ENCODE data around the gene TMPRSS4. TPM values are rescaled to one million over a fixed set of nuclear protein-coding genes. Genes with fewer than 3 reads are reported as not detected.

Gene TMPRSS4
- polyA plus RNA-seq, 3 donors: 0.03 to 1.0 (median 0.22) TPM

DNA sequence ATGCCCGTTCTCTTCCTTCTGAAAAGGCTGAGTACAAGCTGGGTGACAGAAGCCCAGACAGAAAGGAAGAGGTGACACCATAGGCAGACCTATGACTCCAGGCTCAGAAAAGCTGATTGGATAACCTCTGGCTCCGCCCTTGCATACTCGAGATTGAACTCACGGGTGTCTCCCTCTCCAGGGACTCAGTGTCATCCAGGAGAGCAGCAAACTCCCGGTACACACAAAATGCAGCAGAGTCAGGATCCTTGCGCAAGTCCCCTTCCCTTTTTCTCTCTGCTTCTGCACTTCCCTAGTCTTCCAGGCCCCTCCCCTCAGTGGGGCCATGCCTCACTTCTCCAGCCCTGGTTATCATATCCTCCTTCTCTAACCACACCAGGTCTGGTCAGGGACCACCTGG is 65.9 kb downstream of the TMPRSS4 start:
- H3K27ac ChIP-seq (ENCODE audit: low read depth, low read length): no peak overlapping the region
- 30 to 33% (median 30%) methylated on average over 6 of the region's 6 CpGs for WGBS, 3 donors

DNA sequence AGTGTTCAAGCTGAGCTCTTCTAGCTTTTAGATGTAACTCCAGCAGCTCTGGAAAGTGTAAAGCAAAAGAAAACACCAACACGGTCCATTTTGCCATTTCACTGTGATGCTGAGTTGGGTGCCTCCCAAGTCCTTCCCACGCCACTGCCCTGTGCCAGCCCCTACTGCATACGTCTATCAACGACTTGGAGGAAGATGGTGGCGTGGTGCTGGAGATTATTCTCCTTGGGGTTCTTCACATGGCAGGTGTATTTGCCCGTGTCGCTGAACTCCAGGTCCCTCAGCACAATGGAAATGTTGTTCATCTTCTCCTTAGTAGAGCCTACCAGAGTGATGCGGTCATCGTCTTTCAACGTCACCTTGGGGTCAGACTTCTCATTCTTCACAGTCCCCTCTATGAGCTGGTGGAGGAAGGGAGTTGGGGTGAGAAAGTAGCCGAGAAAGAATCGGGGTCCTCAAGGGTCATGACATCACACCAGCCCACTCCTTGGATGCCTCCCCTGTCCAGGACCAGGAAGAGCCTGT is 66.8 kb downstream of the TMPRSS4 start:
- WGBS, 3 donors: 59 to 77% (median 74%) methylated on average over 12 of the region's 12 CpGs
- H3K27ac ChIP-seq (ENCODE audit: low read depth, low read length): no peak overlapping the region

DNA sequence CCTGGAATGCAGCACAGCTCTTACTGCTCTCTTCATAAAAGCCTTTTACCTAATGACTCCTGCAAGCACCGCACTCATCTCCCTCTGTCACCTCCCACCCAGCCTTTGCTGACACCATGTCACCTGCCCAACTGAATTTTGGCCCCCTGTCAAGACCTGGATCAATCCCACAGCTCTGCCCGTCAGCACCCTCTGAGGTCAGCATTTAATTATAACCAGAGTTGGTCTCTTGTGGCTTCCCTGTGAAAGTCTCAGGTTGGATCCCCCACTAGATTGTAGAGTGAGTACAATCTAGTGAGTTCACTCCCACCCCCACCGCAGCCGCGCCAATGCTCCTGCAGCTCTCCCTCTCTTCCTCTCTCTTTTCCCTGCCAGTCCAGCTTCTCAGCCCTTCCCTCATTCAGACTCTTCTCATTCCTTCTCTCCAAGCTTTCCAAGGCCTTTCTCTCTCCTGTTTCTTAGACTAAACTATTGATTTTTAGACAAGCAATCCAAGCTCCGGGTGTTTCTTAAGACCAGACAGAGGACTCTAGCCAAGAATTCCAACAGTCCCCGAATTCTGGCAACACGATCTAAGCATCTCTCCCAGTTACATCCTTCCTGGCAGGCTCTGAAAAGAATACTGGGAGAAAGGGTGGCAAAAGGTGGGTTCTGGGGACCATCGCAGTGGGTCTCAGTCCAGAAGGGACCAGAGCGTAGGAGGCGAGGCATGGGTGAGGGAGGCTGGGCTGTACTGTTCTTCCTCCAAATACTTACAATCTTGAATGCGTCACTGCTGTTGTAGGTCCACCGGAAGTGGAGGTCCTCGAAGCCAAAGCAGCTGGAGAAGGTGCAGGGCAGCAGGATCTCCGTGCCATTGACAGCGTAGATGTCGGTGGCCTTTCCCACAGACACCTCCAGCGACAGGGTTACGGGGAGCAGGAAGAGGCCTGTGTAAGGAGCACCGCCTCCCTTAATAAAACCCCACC is 67.7 kb downstream of the TMPRSS4 start:
- WGBS, 3 donors: 45 to 55% (median 52%) methylated on average over 20 of the region's 20 CpGs
- H3K27ac ChIP-seq (ENCODE audit: low read depth, low read length): no peak overlapping the region

DNA sequence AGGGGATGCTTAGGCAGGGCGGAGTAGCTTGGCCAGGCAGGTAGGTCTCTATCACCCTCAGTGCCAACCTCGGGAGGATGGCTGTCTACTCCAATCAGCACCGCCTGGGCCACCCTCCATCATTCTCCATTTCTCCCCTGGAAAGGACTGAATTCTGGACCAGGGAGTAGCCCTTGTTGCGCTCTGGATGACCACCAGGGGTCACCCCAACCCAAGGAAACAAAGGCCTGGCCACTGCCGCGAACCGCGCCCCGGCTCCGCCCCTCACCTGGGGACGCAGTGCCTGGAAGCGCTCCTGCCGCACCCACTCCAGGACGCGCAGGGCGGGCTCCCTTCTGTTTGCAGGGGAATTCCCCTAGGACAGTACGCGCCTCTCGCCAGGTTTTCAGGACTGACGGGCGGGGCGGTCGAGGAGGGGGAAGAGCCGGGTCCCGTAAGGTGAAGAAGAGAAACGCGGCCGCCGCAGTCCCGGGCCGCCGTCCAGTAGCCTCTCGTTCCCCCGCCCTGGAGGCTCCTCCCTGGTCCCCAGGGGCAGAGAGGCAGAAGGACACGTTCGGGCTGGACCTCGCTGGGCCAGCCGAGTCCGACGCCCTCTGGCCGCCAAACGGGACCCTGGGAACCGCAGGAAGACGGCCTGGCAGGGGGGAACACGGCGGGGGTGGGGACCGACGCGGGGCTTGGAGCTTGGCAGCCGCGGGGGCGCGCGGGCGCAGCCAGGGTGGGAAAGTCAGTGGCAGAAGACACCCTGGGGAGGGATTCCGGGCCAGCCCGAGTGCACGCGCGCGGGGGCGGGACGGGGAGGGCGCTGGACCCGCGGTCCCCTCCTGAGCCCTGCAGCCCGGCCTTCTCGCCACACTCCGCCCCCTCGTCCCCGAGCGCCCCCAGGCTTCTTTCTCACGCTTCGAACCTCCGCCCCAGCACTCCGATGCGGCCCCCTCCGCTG is 68.7 kb downstream of the TMPRSS4 start:
- H3K27ac ChIP-seq (ENCODE audit: low read depth, low read length): no peak overlapping the region
- WGBS, 3 donors: 1 to 3% (median 3%) methylated on average over 60 to 78 of the region's 78 CpGs

DNA sequence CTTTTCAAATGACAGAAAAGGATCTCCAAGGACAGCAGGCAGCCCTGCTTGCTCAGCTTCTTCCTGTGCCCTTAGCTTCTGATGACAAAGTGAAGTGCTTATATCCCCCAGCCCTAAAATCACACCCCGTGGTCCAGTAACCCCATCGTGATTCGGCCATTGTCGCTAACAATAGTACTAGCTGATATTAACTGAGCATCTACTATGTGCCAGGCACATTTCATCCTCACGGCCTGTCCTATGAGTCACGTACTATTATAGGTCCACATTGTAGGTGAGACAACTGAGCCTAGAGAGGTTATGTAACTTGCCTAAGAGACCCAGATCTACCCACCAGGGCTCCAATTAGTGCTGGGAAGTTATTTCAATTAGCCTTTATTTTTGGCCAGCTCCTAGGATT is 69.7 kb downstream of the TMPRSS4 start:
- no peak overlapping the region for H3K27ac ChIP-seq (ENCODE audit: low read depth, low read length)
- WGBS, 3 donors: 88 to 92% (median 89%) methylated on average over 6 of the region's 6 CpGs

DNA sequence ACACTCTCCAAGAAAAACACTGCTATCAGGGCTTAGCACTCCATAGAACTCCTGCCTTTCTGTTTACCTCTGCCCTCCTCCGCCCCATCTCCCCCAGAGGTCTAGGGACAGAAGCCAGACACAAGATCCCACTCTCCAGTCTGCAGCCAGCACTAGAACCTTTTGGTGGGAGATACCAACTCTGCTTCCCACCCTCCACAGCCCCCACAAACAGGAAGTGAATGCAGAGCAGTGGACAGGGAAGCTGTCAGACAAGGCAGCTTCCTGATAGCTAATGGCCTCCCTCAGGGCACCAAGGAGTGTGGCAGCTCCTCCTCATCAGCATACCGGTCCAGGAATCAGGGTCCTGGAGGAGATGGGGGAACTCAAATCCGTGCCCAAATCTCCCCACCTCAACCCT is 70.6 kb downstream of the TMPRSS4 start:
- 54 to 74% (median 61%) methylated on average over 3 of the region's 3 CpGs for WGBS, 3 donors
- no peak overlapping the region for H3K27ac ChIP-seq (ENCODE audit: low read depth, low read length)

DNA sequence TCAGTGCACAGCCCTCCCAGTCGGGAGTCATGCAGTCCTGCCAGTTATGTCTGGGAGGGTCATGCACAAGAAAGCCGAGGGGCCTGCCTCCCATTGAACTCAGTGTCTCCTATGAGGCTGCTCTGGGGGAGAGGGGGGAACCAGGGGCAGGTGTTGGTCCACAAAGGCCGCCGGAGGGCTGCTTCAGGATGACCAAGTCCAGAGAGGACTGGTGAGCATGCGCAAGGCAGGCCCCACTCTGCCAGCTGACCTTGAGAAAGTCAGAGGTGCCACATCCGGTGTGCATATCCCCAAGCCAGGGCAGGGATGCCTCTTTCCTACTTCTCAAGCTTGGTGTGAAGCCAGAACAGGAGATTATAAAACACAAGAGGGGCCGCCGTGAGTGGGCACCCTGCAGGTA is 71.4 kb downstream of the TMPRSS4 start:
- 69 to 83% (median 74%) methylated on average over 8 of the region's 8 CpGs for WGBS, 3 donors

DNA sequence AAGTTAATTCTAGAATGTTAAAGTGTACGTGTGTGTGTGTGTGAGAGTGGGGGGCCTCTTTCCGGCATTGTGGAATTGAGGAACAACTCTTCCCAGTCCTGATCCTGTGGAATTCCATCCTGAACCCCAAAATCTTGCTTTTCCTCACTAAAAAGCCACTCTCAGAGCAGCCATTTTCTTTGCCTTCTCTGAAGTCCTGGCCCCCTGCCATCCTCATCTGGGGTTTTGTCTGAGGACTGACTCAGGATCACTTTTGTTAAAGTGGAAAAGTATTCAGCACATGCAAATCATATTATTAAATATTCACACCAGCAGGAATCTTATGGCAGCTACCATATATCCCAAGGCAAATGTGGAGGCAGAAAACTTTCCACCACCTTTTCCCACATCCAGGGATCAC is 72.0 kb downstream of the TMPRSS4 start:
- WGBS, 3 donors: 65 to 84% (median 83%) methylated on average over 2 of the region's 2 CpGs
- no peak overlapping the region for H3K27ac ChIP-seq (ENCODE audit: low read depth, low read length)

More for the DNA sequence above, 71.4 kb downstream of the TMPRSS4 start:
- no peak overlapping the region for H3K27ac ChIP-seq (ENCODE audit: low read depth, low read length)

DNA sequence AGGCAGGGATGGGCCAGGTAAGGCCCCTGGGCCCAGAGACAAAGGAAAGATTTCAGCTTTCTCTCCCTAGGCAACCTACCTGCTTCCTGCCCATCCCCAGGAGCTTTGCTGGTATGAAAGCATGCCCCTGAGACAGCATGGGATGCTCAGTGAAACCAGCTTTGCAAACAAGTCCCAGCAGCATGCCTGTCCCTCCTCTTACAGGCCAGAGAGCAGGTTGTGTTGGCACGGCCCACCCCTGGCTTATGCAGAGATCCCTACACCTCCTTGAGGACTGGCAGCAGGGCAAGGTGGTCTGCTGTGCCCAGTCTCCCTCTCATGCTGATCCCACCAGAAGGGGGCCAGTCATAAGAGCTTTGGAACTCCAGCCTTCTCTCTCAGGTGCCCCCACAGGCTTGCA is 72.6 kb downstream of the TMPRSS4 start:
- no peak overlapping the region for H3K27ac ChIP-seq (ENCODE audit: low read depth, low read length)
- WGBS, 3 donors: 74 to 100% (median 79%) methylated on average over 1 of the region's 1 CpG

DNA sequence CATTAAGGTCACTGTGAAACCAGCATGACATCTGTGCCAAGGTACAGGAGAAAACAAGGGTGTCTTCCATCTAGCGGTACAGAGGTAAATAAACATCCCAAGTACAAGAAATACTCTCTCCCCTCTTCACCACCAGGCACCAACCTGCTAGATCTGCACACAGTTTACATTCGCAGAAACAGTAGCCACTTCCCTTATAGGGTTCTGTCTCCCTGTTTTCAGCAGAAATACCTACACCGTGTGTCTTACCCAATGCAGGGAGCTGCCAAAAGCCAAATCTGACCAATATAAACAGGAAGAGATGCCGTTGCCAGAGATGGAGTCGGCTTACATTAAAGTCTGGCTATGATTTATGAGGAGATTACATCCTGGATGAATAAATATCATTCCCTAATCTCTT is 74.6 kb downstream of the TMPRSS4 start:
- WGBS, 3 donors: 39 to 47% (median 44%) methylated on average over 5 of the region's 5 CpGs
- no peak overlapping the region for H3K27ac ChIP-seq (ENCODE audit: low read depth, low read length)

DNA sequence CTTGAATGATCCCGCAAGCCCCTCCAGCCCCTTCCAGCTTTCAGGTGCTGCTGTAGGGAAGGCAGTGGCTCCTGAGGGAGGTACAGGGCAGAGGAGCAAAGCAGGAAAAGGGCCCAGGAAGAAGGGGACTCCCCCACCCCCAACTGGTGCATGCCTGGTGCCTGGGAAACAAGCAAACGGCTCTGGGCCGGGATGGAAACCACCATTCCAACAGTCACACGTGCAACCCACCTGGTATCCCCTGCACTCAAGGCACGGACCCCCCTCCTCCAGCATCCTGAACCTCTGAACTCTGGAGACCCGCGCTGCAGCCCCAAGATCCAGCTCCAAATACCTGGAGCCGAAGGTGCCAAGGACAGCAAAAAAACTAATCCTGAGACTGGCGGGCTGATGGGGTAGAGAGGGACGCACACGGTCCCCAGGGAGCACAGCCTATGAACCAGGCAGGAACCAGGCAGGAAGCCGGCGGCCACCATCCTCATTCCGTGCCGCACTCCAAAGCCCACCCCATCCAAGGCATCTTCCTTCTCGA is 75.2 kb downstream of the TMPRSS4 start:
- 19 to 29% (median 22%) methylated on average over 16 of the region's 16 CpGs for WGBS, 3 donors
- no peak overlapping the region for H3K27ac ChIP-seq (ENCODE audit: low read depth, low read length)

DNA sequence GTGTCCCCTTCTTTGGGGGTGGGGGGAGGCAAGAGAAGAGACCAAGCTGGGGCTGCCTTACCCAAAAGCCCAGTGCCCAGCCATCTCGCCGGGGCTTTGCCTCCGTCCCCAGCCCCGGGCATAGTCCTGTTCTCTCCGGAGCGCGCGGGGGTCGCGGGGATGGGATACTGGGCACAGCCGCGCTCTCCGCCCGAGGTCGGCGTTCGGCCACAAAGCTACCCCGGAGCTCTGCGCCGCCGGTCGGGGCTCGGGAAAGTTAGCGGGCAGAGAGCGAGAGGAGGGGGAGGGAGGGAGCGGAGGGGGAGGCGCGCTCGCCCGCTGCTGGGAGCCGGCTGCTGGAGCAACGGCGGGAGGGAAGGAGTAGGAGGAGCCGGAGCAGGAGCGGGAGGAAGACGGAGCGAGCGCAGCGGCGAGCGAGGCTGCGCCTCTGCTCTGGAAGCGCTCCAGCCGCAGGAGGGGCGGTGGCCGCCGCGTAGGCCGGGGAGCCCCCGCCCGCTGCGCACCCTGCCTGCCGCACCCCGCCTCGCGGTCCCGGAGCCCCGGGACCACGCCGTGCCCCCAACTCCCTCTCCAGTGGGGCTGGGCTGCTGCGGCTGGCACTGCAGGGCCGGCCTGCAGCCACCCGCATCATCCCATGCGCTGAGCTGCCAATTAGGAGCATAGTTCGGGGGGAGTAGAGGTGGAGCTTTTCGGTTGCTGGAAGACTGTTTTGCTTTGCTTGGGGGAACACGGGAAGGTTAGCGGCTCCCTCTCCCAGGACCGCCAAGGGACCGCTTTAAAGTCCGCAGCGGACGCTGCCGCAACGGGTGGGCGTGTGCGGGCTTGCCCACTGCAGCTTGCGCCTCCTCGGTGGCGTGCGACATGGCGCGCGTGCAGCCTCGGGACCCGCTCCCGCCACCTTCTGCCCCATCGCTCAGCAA is 75.9 kb downstream of the TMPRSS4 start, which contains the start of gene SCN4B:
TSS of gene SCN4B (minus strand) at position 272 of the 920 bp plus-strand sequence. CDS start at position 122, 150 bp downstream.
- WGBS, 3 donors: 1% methylated on average over 54 to 87 of the region's 88 CpGs
- H3K27ac ChIP-seq (ENCODE audit: low read depth, low read length): no peak within 1 kb of the TSS

DNA sequence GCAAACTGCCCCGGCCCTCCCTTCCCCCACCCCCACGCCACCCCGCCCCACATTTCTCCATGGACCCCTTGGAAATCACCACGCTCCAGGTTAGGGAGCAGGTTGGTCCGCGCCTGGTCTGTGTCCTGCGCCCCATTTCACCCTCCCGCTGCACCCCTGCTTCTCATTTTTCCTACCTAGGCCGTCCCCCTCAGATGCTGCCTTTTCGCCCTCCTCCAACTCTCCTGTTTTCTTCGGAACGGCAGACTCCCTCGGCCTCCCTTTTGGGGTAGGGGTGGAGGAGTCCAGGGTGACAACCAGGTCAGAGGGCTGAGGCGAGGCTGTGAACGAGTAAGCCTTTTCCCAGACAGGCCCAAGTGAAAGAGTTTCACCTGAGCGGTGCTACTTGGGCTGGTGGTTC is 76.6 kb downstream of the TMPRSS4 start:
- WGBS, 3 donors: 30 to 36% (median 36%) methylated on average over 16 of the region's 16 CpGs
- H3K27ac ChIP-seq (ENCODE audit: low read depth, low read length): no peak overlapping the region

DNA sequence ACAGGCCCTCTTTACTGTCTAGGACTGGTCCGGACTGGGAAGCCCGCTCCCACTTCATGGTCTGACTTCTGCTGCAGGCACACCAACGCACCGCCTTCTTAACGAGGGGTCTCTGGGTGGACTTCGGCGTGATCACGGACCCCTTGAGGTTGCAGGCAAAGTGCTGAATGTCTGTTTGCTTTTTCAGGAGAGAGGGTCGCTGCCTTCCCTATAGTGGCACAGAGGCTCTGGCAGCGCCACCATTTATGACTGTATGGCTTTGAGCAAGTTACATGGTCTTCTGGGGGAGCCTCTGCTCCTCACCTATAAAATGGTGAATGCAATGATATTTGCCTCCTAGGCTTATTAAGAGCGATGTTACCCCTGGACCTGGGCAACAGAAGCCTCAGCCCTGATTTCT is 77.1 kb downstream of the TMPRSS4 start:
- H3K27ac ChIP-seq (ENCODE audit: low read depth, low read length): no peak overlapping the region
- WGBS, 3 donors: 83 to 90% (median 89%) methylated on average over 11 of the region's 11 CpGs

DNA sequence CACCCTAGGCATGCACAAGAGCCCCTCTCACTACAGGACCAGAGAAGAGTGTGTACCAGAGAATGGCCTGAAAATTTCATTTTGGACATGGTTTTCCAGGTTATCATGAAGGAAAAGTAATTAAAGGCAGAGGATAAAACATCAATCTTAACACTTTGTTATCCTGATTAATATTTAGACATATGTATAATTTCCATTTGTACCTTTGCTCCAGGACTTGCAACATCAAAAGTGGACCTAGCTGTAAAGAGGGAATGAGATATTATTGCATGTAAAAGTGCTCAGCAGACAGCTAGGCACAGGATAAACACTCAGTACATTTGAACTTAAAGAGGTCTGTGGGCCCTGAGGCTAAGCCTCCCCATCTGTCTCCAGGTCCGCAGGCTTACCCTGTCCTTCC is 77.8 kb downstream of the TMPRSS4 start:
- H3K27ac ChIP-seq (ENCODE audit: low read depth, low read length): no peak overlapping the region
- WGBS, 3 donors: 95 to 98% (median 97%) methylated on average over 1 of the region's 1 CpG

DNA sequence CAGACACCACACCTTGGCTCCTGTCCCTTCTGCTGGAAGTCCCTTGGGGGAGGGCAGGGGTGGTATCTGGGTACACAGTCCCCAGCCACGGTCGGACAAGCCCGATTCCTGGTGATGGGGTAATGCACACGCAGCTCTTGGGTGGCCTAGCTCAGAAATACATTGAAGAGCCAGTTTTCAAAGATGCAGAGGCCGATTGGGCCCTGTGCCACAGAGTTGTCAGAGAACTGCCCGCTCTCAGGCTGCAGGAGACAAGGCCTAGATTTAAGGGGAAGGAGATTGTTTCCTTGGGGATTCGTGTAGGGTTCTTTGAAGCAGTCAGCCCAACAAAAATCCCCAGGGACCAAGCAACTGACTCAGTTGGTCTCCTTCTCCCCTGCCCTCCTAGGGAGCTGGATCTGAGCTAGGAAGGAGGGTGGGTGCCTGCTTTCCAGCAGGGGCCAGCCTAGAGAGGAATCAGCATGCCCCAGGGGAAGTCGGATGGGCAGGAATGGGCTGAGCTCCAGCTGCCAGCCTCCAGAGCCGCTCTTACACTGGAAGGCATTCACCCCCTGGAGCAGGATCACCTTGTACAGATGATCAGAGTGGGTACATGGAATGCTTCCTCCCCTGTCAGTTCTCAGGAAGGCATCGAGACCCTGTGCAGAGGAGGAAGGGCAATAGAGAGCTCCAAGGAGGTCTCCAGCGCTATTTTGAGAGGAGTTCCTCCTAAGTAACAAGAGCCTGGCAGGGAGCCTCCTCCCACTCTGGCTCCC is 79.1 kb downstream of the TMPRSS4 start:
- WGBS, 3 donors: 50 to 61% (median 56%) methylated on average over 11 of the region's 11 CpGs
- H3K27ac ChIP-seq (ENCODE audit: low read depth, low read length): no peak overlapping the region
